Activated CD4-positive, alpha-beta memory T cell treated with anti-CD3 and anti-CD28 coated beads, Interleukin-2, amount 10 ng/mL, durations not matched to agents 7 days and 5 days (primary cell): ENCODE data around the gene A2M. TPM values are rescaled to one million over a fixed set of nuclear protein-coding genes. Genes with fewer than 3 reads are reported as not detected.

Experiments used
- CTCF ChIA-PET: fragments of 350-600 bp; sonication (Branson Sonifier 250); formaldehyde crosslinking; loops from one replicate; lab custom pipeline; 2021; ENCODE audit warnings: antibody characterized with exemption, inconsistent platforms; lab: Charles Lee
- POLR2A ChIA-PET: fragments of 350-600 bp; sonication (Branson Sonifier 250); formaldehyde crosslinking; loops from one replicate; lab custom pipeline; 2021; ENCODE audit warnings: antibody characterized with exemption; lab: Charles Lee
- DNase-seq: peaks from one replicate; pipeline ENCODE4 v3.0.0-alpha.2; 2020
- H3K27ac Mint-ChIP-seq: one replicate; pipeline ENCODE4 v1.8.0; 2021; ENCODE audit warnings: mild to moderate bottlenecking, mixed read lengths
- H3K27me3 Mint-ChIP-seq: one replicate; pipeline ENCODE4 v1.8.0; 2021; ENCODE audit warnings: mixed read lengths
- H3K36me3 Mint-ChIP-seq: one replicate; pipeline ENCODE4 v1.8.0; 2021; ENCODE audit warnings: low read depth, mixed read lengths
- H3K4me1 Mint-ChIP-seq: one replicate; pipeline ENCODE4 v1.8.0; 2021; ENCODE audit warnings: mixed read lengths
- H3K4me3 Mint-ChIP-seq: one replicate; pipeline ENCODE4 v1.8.0; 2021; ENCODE audit warnings: mild to moderate bottlenecking, mixed read lengths
- H3K9me3 Mint-ChIP-seq: one replicate; pipeline ENCODE4 v1.8.0; 2021; ENCODE audit warnings: mixed read lengths
- total RNA-seq, 2 experiments: library from RNA; stranded (reverse); gene quantifications; one replicate each; pipeline ENCODE4 v1.2.3, GENCODE V29; 2021

A2M gene
- total RNA-seq, 2 experiments from 2014 or later = not detected

DNA sequence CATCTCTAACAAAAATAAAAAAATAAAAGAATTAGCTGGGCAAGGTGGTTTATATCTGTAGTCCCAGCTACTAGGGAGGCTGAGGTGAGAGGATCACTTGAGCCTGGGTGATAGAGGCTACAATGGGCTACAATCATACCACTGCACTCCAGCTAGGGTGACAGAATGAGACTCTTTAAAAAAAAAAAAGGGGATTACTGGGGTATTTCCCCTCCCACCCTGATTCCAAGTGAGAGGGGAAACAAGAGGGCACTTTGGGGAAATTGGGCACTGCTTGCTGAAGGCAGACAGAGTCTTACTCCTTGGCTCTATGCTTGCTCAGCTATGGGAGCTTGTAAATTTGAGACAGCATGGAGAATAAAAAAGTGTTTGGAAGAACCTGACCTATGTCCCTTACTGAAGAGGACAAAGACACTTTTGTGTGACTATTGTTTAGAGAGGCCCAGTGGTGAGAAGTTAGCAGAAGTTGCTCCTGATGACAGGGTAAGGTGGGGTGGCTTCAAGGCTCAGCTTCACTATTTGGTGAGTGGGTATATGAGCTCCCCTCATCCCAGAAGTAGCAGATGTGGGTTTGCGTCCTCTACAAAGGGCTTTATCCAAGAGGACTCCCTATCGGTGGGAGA, 82.3 kb downstream of the A2M start:
- Mint-ChIP-seq H3K27ac (no peak overlapping the region), H3K36me3 (peaks cover 8% of the 10 kb centered on the region), H3K27me3 (no peaks in the 10 kb centered on the region), H3K4me3 (no peak overlapping the region), H3K9me3 (no peaks in the 10 kb centered on the region), H3K4me1 (peaks cover 19% of the 10 kb centered on the region)
- POLR2A ChIA-PET = no interaction called here
- CTCF ChIA-PET = interaction anchor here (0.8 to 4.9 kb wide), 3 partner anchors 16 to 84 kb away, joined by 4 to 20 read pairs (median 8); partner anchors contain the start of gene M6PR
- DNase-seq = no peak

DNA sequence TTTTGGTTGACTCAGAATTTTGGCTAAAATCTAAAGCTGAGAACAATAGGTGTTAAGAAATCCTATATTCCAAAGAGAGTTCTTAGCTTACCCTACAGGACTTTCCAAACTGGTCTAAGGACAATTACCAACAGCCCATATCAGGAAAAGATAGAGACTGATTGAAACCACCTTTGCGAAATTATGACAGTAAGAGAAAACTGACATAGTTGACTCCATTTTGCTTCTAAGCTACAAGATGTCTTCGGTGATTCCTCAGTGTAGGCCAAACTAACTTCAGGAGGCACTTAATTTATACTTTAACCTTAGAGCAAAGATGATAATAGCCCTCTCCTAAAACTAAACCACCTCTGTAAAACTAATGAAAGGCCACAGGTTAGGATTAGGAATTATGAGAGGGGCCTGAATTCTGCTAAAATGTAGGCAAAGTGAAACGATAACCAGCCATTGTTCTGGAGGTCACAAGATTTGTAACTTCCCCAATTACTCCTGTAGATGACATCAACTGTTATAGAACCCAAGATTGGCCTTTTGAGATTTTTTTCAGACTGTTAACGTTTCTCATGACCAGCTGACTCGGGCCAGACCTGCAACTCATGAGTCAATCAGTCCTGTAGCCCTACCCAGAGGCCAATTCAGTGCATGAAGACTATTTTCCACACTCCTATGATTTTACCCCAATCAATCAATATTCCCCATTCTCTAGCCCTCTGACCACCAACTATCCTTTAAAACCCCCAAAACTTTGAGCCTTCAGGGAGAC, 83.3 kb downstream of the A2M start:
- peaks cover 14% of the 10 kb centered on the region for H3K36me3 Mint-ChIP-seq
- no peaks in the 10 kb centered on the region for H3K9me3 Mint-ChIP-seq
- H3K4me1 Mint-ChIP-seq = peaks cover 19% of the 10 kb centered on the region
- H3K27ac Mint-ChIP-seq = no peak overlapping the region
- DNase-seq = no peak
- peaks cover 3% of the 10 kb centered on the region for H3K27me3 Mint-ChIP-seq
- CTCF ChIA-PET = interaction anchor here (1.3 to 4.9 kb wide), 5 partner anchors 10 to 142 kb away, joined by 3 to 20 read pairs (median 8); partner anchors contain the start of gene M6PR
- POLR2A ChIA-PET = no interaction called here
- no peak overlapping the region for H3K4me3 Mint-ChIP-seq

DNA sequence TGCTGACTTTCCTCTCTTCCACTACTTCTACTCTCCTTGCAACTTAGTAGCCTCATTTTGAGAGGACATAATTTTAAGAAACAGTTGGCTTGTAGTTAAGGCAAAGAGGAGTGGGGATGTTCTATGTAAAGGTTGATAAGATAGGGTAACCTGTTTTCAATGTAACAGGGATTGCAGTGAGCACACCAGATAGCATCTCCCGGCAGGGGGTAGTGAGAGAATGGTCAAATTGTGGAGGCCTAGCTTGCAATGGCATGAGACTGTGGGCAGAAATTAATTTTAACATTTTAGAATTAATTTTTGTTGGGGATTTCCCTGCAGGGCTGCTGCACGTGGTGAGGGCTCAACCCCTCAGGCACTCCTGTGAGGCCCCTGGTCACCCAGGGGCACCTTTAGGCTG, 84.9 kb downstream of the A2M start:
- Mint-ChIP-seq H3K9me3 (no peaks in the 10 kb centered on the region), H3K4me3 (no peak overlapping the region), H3K27me3 (peaks cover 3% of the 10 kb centered on the region), H3K4me1 (peaks cover 18% of the 10 kb centered on the region), H3K27ac (no peak overlapping the region), H3K36me3 (peaks cover 16% of the 10 kb centered on the region)
- ChIA-PET POLR2A (interaction anchor here (0.9 kb wide), 1 partner anchor 80 kb away, joined by 6 read pairs; no protein-coding TSS in a partner anchor), CTCF (interaction anchor here (1.3 to 4.9 kb wide), 4 partner anchors 11 to 116 kb away, joined by 4 to 20 read pairs (median 6); partner anchors contain the start of genes M6PR and PHC1)
- DNase-seq = no peak

DNA sequence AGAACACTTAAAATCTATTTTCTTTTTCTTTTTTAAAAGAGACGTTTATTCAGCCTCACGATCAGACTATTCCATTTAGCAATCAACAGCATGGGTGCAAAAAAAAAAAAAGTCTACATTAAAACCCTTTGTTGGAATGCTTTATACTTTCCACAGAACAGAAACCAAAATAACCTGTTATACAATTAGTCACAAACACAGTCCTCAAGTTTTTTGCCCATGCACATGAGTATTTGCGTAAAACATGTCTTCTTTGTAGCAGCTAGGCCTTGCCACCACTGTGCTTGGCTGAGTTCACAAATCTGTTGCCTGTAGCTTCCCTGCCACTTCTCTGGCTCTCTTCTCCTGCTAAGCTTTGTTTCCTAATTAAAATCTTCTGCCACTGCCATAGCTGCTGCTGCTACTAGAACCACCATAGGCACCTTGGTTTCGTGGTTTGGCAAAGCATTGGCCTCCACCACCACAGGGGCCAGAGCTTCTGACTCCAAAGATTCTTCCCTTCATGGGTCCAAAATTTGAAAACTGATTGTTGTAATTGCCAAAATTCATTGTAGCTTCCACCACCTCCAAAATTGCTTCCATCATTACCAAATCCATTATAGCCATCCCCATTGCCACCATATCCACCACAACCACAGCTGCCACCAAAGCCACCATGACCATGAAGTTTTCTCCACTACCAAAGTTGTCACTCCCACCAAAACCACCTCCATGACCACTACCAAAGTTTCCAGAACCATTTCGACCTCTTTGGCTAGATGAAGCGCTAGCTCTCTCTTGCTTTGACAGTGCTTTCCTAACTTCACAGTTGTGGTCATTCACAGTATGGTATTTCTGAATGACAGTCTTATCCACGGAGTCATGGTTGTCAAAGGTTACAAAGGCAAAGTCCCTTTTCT, 88.3 kb downstream of the A2M start:
- Mint-ChIP-seq H3K36me3 (peaks cover 15% of the 10 kb centered on the region), H3K4me1 (peaks cover 24% of the 10 kb centered on the region), H3K4me3 (peak overlapping the region; percentile 57), H3K27me3 (peaks cover 3% of the 10 kb centered on the region), H3K27ac (peak overlapping the region; percentile 77), H3K9me3 (no peaks in the 10 kb centered on the region)
- POLR2A ChIA-PET = interaction anchor here (0.7 to 5.4 kb wide), 6 partner anchors 9 to 92 kb away, joined by 3 to 70 read pairs (median 4); partner anchors contain the start of gene M6PR
- DNase-seq = peak; percentile 55
- CTCF ChIA-PET = interaction anchor here (0.8 to 4.9 kb wide), 5 partner anchors 11 to 77 kb away, joined by 4 to 44 read pairs (median 5); partner anchors contain the start of gene M6PR

DNA sequence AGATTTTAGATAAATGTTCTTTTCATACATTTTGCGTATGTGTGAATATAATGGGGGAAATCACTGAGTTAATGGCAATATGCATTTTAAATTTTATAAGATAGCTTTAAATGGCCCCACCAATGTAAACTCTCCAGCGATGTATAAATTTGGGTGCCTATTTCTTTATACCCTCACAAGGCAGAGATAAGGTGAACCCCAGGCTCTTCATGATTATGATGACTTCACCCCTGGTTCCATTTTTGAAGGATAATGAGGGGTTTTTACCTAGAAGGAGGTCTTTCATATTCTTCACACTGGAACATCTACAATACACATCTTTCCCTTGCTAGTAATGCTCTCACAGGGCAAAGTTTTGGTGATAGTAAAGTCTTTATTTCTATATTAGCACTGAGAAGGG, 91.2 kb downstream of the A2M start:
- H3K27me3 Mint-ChIP-seq = peaks cover 3% of the 10 kb centered on the region
- H3K4me1 Mint-ChIP-seq = peaks cover 22% of the 10 kb centered on the region
- POLR2A ChIA-PET = interaction anchor here (0.6 to 5.4 kb wide), 9 partner anchors 10 to 74 kb away, joined by 3 to 70 read pairs (median 4); partner anchors contain the start of gene M6PR
- no peak for DNase-seq
- H3K36me3 Mint-ChIP-seq = peaks cover 19% of the 10 kb centered on the region
- no peak overlapping the region for H3K4me3 Mint-ChIP-seq
- CTCF ChIA-PET = interaction anchor here (1.1 to 4.9 kb wide), 2 partner anchors 28 to 74 kb away, joined by 3 to 44 read pairs; partner anchors contain the start of gene M6PR
- no peak overlapping the region for H3K27ac Mint-ChIP-seq
- H3K9me3 Mint-ChIP-seq = no peaks in the 10 kb centered on the region

DNA sequence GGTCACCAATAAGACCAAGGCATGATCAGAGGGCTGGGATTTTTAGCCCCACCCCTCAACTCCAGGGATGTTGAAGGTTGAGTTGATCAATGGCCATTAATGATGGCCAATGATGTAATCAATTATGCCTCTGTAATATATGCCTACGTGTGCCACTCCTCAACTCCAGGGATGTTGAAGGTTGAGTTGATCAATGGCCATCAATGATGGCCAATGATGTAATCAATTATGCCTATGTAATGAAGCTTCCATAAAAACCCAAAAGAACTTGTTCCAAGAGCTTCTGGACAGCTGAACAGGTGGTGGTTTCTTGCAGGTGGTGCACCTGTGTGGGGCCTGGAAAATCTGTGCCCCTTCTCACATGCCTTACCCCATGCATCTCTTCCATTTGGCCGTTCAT, 93.1 kb downstream of the A2M start:
- H3K36me3 Mint-ChIP-seq = peaks cover 13% of the 10 kb centered on the region
- POLR2A ChIA-PET = no interaction called here

More for the DNA sequence above, 93.1 kb downstream of the A2M start:
- Mint-ChIP-seq H3K27me3 (peaks cover under 1% of the 10 kb centered on the region), H3K9me3 (peaks cover 10% of the 10 kb centered on the region), H3K27ac (no peak overlapping the region), H3K4me1 (peaks cover 12% of the 10 kb centered on the region), H3K4me3 (no peak overlapping the region)
- DNase-seq = no peak
- CTCF ChIA-PET = interaction anchor here (1.1 to 1.4 kb wide), 3 partner anchors 16 to 72 kb away, joined by 3 to 5 read pairs (median 3); partner anchors contain the start of gene M6PR

Other genes with a start within 250 kb of the A2M start
- gene PHC1, start 201.4 kb downstream of the A2M start, total RNA-seq = 10 to 100 TPM; 16.1 to 17.1 TPM
- gene M6PR, start 166.3 kb downstream of the A2M start, total RNA-seq = 100 to 1,000 TPM; 210 to 211 TPM
- gene KLRG1, start 126.4 kb downstream of the A2M start, total RNA-seq = 10 to 100 TPM; 12.8 to 13.3 TPM
- not detected for gene PZP, start 92.5 kb upstream of the A2M start, total RNA-seq